ENCODE results near the gene ZBED1. TPM values are rescaled to one million over a fixed set of nuclear protein-coding genes. Genes with fewer than 3 reads are reported as not detected.

The ZBED1 gene
- total and polyA plus RNA-seq, 2 experiments from 2014 or later, result 16.1 to 43.8 TPM

DNA sequence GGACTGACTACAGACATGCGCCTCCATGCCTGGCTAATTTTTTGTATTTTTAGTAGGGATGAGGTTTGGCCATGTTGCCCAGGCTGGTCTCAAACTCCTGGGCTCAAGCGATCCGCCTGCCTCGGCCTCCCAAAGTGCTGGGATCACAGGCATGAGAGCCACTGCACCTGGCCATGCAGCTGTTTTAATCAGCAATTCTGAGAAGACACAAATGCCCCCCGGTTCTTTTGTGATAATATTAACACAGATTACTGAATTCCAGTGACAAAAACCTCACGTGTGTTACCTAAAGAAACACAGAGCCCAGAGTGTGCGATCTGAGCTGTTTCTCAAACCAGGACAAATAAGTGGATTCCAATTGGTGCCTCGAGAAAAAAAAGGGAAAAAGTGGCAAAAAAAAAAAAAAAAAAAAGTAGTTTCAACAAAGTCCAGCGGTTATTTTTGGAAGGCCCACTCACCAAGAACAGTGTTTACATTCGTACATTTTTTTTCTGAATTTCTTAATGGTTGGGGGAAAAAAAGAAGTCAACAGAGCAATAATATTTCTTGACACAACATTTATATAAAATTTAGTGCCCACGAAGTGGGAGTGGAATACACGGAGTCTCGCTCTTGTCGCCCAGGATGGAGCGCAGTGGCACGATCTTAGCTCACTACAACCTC is 17.2 kb downstream of the ZBED1 start:
- H4K20me1 ChIP-seq (replicated peaks; ENCODE audit: insufficient read depth), result no peaks in the 10 kb centered on the region; the same call in 1 of the 2 replicates

More for the DNA sequence above, 17.2 kb downstream of the ZBED1 start:
- Mint-ChIP-seq H3K27me3 (ENCODE audit: insufficient read depth, low read depth, poor library complexity) (peaks cover 18% of the 10 kb centered on the region), H3K36me3 (ENCODE audit: low read depth) (peaks cover 52% of the 10 kb centered on the region), H3K27ac (peak overlapping the region; percentile 24), H3K4me1 (peaks cover 34% of the 10 kb centered on the region), H3K4me3 (no peak overlapping the region), H3K9me3 (peaks cover 10% of the 10 kb centered on the region)
- H3K4me3 ChIP-seq, result no peak overlapping the region
- TF ChIP-seq EZH2 (IDR thresholded peaks at IDR 0.05; ENCODE audit: low read depth, unreplicated experiment) (no peak), ZNF331 (CRISPR knock-in tag; IDR thresholded peaks at IDR 0.05; ENCODE audit: low read depth) (no peak), ETS1 (IDR thresholded peaks at IDR 0.05) (no peak), EZH2phosphoT487 (IDR thresholded peaks at IDR 0.05; ENCODE audit: unreplicated experiment) (no peak), CREB1 (CRISPR knock-in tag; IDR thresholded peaks at IDR 0.05; ENCODE audit: low read depth) (no peak), POLR2AphosphoS5 (IDR thresholded peaks at IDR 0.05; ENCODE audit: low read depth) (no peak), REST (IDR thresholded peaks at IDR 0.05; ENCODE audit: unreplicated experiment) (no peak), ZNF462 (CRISPR knock-in tag; IDR thresholded peaks at IDR 0.05) (no peak), ZNF114 (CRISPR knock-in tag; IDR thresholded peaks at IDR 0.05) (no peak), CTCF (conservative IDR thresholded peaks at IDR 0.05; ENCODE audit: low read depth in 2 of 2) (no peak), STAT1 (IDR thresholded peaks at IDR 0.05; ENCODE audit: unreplicated experiment) (no peak), NANOG (IDR thresholded peaks at IDR 0.05; ENCODE audit: borderline replicate concordance) (no peak)
- peaks cover 15% of the 10 kb centered on the region for H3K4me1 ChIP-seq (ENCODE audit: insufficient read depth)
- no peaks in the 10 kb centered on the region; the same call in 1 of the 2 replicates for H3K9me2 ChIP-seq (ENCODE audit: insufficient read depth)
- ATAC-seq (no peak), DNase-seq (ENCODE audit: low spot score) (no peak)
- peaks cover 18% of the 10 kb centered on the region; the same call in 1 of the 2 replicates for H3F3A ChIP-seq (replicated peaks; ENCODE audit: low read depth)
- no peak overlapping the region for H3K4me2 ChIP-seq
- peaks cover 91% of the 10 kb centered on the region for H3K79me2 ChIP-seq (replicated peaks; ENCODE audit: insufficient read depth)
- no peaks in the 10 kb centered on the region for H3K36me3 ChIP-seq (ENCODE audit: insufficient read depth)
- peak overlapping the region; percentile 94 for H3K27ac ChIP-seq (ENCODE audit: low read depth)
- no peak overlapping the region for H2AFZ ChIP-seq
- no peaks in the 10 kb centered on the region for H3K27me3 ChIP-seq (ENCODE audit: insufficient read depth)

Data from GM23338 (cell line).